GM20431 (cell line): ENCODE data around the gene C1orf74.
"Not testable (repeated sequence)": the region's sequence is repeated elsewhere in the genome, so short reads cannot be mapped to it uniquely, and the experiment has no call there.

Source experiments
- in situ Hi-C: fragments of 300-500 bp; cut with MseI, MboI; formaldehyde crosslinking; loops from one replicate; pipeline ENCODE4 v1.15.0; 2020; ENCODE audit warnings: low sequenced_read_pairs; ENCODE audit not compliant: unreplicated experiment

Gene C1orf74

GRCh38 chr1:209805875-209806760 is 21.8 kb upstream of the C1orf74 start, which contains the start of gene IRF6:
Gene IRF6, minus strand, starts transcription at chr1:209806142. Its CDS starts 4,729 bp downstream, at chr1:209801413.
- in situ Hi-C loops, result no loop called here

DNA sequence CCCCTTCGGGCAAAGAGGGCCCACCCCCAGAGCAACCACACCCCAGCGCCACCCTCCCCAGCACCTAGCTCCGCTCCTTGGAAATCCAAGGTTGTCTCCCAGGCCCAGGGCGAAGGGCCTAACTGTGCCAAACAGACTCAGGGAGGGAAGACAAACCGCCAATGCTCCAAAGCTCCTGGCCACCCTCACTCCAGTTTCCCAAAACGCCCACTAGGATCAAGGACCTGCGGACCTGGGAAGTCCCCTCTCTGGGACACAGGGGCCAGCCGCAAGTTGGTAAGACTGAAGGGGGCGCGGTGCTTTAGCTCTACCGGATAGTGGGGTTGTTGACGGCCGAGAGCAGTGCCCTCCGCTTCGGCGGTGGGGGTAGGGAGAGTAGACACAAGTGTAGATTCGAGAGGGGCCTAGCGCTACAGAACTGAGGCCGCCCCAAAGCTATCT is 21.0 kb upstream of the C1orf74 start:
- in situ Hi-C loops, result no loop called here

GRCh38 chr1:209803568-209803967 is 19.2 kb upstream of the C1orf74 start:
- in situ Hi-C loops, result no loop called here

- in situ Hi-C loops, result no loop called here
These were observed 18.4 kb upstream of the C1orf74 start for GRCh38 chr1:209802780-209803152.

DNA sequence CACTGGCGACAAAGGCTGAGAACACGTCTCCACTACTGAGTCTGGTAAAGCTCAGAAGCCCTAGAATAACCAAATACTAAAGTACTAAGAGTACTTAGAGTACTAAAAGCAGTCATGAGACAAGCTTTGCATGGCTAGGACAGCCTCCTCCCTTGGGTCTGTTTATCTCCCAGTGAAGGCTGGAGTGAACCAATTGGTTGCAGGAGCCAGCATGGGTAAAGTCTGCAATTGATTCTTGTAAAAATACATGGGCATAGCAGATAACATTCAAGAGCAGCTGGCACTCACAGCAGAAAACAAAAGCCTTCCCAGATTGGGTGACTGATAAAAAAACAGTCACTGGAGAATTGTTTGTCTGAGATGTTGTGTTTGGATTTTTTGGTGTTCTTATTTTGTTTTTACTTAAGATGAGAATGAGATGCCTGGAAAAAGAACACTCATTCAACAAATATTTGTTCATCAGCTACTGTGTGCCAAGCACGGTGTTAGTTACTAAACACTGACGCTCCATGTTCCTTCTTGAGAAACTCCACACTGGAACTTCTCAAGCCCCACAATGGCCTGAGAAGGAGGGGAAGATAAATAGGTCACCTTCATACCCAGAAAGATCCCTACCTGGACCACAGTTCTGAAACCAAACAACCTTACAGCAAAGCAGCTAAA is 17.9 kb upstream of the C1orf74 start:
- in situ Hi-C loops, result no loop called here

DNA sequence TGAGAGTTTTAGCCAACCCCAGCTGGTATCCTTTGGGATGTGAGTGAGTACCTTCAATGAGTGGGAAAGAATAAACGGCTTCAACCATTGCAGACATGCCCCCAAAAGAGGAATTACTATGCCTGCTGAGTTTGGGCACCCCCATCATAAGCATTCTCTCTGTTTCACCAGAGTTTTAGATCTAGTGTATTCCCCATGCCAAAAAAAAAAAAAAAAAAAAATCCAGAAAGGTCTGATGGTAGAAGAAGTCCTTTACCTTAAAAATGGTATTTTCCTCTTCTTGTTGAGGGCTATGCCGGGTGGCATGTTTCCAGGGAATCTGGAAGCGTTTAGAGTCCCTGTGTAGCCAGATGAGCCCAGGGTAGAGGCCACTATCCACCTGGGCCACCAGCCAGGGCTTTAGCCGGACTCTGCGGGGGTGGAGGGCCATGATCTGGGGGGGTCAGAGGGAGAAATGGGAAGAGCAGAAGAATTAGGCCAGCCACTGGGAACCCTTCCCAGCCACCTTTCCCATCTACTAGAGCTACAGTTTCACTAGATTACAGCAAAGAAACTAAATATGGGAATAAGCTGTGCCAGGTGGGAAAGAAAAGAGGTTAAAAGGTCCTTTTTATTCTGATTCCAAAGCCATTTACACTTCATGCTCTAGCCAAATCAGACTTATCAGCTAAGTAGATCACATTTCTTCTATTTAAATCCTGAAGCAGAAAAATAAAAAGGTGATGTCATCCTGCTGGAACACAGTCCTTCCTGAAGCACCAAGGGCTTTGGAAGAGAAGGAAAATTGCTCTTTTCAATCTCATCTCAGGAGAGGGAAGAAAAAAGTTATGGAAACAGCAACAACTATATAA is 16.9 kb upstream of the C1orf74 start:
- in situ Hi-C loops, result no loop called here

GRCh38 chr1:209797978-209798639 is 13.8 kb upstream of the C1orf74 start:
- in situ Hi-C loops, result no loop called here

GRCh38 chr1:209793711-209794110 is 9.4 kb upstream of the C1orf74 start:
- in situ Hi-C loops, result not testable (repeated sequence)

GRCh38 chr1:209791920-209792319 is 7.6 kb upstream of the C1orf74 start:
- in situ Hi-C loops, result no loop called here

DNA sequence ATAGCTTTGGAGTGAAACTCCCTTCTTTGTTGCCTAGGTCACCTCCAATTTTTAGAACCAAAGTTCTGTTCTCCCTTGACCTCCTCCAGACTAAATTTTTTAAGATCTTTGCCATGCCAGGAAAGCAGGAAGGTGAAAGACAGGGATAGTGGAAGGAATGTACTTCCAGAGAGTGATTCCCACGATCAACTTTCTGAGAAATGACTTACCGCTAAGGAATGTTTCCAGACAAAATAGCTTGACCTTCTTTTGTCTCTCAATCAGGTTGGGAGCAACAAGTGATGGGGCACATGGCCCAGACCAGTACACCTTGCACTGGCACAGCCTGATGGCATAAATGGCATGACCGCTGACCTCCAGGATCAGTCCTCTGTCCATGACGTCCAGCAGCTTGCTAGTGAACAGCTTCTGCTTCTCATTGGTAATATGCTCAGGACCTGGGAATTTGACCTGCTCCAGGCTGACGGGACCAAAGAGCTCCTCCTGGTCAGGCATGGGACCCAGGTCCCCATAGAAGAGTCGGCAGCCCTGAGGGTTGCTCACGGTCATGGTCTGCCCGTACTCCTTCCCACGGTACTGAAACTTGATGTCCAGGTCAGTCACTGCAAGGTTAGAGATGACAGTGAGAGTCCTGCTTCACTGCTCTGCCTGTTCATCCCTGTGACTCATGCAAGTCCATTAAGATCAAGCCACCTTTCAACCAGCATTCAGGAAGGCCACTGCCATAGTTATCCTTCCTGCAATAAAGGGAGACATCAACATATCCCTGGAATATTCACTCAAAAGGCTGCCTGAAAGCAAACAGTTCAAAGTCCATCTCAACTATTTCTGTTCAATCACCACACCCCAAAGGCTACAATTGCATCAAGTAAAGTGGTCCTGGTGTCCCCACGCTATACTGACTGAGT is 6.2 kb upstream of the C1orf74 start:
- in situ Hi-C loops, result no loop called here

- in situ Hi-C loops, result no loop called here
These were observed 4.9 kb upstream of the C1orf74 start for GRCh38 chr1:209789245-209789644.

DNA sequence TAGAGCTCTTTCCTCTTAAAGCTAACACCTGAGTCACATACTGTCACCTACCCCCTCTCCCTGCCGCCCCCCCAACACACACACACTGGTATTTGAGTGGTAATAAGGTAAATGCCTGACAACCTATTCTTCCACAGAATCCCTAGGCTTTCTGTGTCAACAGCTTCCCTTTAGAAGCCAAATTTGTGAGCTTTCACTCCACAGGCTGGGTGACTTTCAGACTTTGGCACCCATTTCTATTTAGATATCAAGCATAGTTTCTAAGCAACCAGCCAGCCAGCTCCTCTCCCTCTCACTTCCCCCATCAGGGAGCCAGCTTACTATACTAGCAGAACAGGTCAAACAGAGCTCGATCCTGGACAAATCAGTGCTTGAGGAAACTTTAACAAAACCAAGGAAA is 3.2 kb upstream of the C1orf74 start:
- in situ Hi-C loops, result no loop called here

DNA sequence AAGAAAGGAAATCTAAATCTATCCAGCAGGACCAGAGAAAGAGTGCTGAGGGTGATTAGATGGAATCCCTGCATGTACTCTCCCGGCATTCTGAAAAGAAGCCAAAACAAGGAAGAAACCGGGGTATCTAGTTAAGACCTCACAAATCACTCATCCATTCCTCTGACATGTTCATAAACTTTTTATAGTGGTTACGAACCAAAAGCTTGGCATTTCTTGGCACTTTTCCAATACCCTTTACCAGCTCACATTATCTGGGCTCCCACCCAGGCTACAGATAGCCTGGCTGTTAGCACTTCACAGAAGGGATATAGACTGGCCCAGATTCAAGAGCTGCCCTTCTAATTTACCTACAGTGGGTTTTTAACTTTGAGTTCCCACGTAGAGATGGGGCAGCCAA is 1.8 kb upstream of the C1orf74 start:
- in situ Hi-C loops, result no loop called here

GRCh38 chr1:209785592-209785991 is 1.2 kb upstream of the C1orf74 start:
- in situ Hi-C loops, result no loop called here

- in situ Hi-C loops, result no loop called here
These were observed 973 bp downstream of the C1orf74 start for GRCh38 chr1:209783386-209783785.

DNA sequence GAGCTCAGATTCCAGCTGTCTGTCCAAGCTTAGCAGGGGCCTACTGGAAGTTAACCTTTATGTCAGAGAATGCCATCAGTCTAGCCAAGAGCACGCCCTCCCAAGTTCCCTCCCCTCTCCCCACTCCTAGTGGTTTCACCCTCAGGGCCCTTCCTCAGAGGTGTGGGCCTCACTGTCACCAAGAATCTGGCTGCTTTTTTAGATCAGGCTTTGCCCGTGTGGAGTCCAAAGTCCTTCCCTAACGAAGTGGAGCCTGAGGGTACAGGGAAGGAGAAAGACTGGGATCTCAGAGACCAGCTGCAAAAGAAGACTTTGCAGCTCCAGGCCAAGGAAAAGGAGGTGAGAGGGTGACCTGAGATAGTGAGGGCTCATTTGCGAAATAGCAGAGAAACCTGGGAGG is 4.1 kb downstream of the C1orf74 start:
- in situ Hi-C loops, result no loop called here

GRCh38 chr1:209778102-209778501 is 6.3 kb downstream of the C1orf74 start:
- in situ Hi-C loops, result no loop called here

DNA sequence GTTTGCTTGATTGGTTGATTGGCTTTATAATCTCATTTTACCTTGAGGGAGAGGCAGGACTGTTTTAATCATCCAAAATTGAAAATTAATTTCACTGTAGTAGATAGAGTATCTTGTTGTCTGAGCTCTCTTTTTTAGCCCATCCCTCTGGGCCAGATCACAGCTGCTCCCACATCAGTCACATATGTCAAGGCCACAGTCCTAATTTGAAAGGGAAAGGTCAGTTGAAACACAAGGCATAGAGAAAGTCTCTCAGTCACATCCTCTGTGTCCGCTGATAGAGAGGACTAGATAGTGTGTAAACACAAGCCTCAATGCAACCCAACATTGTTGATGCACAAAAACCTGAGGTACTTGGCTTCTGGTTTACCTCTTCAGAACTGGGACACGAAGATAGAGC is 6.8 kb downstream of the C1orf74 start:
- in situ Hi-C loops, result no loop called here

DNA sequence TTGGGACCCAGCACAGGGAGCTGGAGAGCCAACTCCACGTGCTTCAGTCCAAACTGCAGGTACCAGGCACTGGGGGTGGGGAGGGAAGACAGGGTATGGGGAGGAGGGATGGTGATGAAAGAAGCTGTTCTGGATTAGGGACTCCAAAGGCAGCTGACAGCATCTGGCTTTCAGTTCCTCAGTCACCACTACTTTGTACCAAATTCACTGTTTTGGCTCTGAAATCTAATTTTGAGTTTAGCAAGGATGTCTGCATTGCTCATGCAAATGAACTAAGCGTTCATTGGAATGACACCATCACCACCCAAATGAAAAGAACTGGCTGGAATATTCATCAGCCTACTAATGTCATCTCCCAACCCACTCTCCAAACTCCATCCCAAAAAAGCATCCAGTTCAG is 8.7 kb downstream of the C1orf74 start:
- in situ Hi-C loops, result no loop called here
